PC-9 (cell line): Measurements from ENCODE around the gene FEV. TPM values are rescaled to one million over a fixed set of nuclear protein-coding genes. Genes with fewer than 3 reads are reported as not detected.

Experiments
- BruUV-seq: library from RNA; stranded (reverse); fragments of 400-500 nt; replicated peaks from 2 replicates; lab custom pipeline; 2021; lab: Mats Ljungman, UMichigan
- CTCF ChIA-PET: fragments of 300-600 bp; sonication (Branson Sonifier 250); formaldehyde crosslinking; loops from one replicate; lab custom pipeline; 2022; ENCODE audit warnings: antibody characterized with exemption; lab: Charles Lee
- POLR2A ChIA-PET: fragments of 300-600 bp; sonication (Branson Sonifier 250); formaldehyde crosslinking; loops from one replicate; lab custom pipeline; 2022; ENCODE audit warnings: antibody characterized with exemption; ENCODE audit not compliant: unreplicated experiment; lab: Charles Lee
- DNase-seq, 2 experiments: peaks; one replicate each; pipeline versions ENCODE4 v3.0.0 to v3.0.0-alpha.2; 2015 to 2022; ENCODE audit warnings: mixed read lengths in 1 of 2
- H2AFZ ChIP-seq: fragments of 200-600 bp; sonication (generic); 2 replicates; pipeline ENCODE4 v1.8.1; 2017; ENCODE audit warnings: antibody characterized with exemption
- H3F3A ChIP-seq: fragments of 200-600 bp; sonication (generic); 2 replicates; pipeline ENCODE4 v1.8.1; 2017; ENCODE audit warnings: antibody characterized with exemption, mild to moderate bottlenecking, low read depth; ENCODE audit not compliant: insufficient read depth
- H3K27ac ChIP-seq: fragments of 200-600 bp; sonication (generic); 2 replicates; pipeline ENCODE4 v1.6.1; 2016; ENCODE audit warnings: mixed run types
- H3K27me3 ChIP-seq: fragments of 200-600 bp; sonication (generic); 2 replicates; pipeline ENCODE4 v1.6.1; 2016; ENCODE audit warnings: low read depth, mixed run types; ENCODE audit not compliant: insufficient read depth
- H3K36me3 ChIP-seq: fragments of 200-600 bp; sonication (generic); 2 replicates; pipeline ENCODE4 v1.6.1; 2016; ENCODE audit warnings: low read depth, mixed run types
- H3K4me1 ChIP-seq: fragments of 200-600 bp; sonication (generic); replicated peaks from 2 replicates; pipeline ENCODE4 v1.6.1; 2016; ENCODE audit warnings: mixed run types; ENCODE audit not compliant: insufficient read depth
- H3K4me2 ChIP-seq: fragments of 200-600 bp; sonication (generic); 2 replicates; pipeline ENCODE4 v1.6.1; 2017; ENCODE audit warnings: mixed run types
- H3K4me3 ChIP-seq: fragments of 200-600 bp; sonication (generic); 2 replicates; pipeline ENCODE4 v1.6.1; 2016; ENCODE audit warnings: mixed run types
- H3K79me2 ChIP-seq: fragments of 200-600 bp; sonication (generic); 2 replicates; pipeline ENCODE4 v1.6.1; 2017; ENCODE audit warnings: low read depth, mixed run types
- H3K9me2 ChIP-seq: fragments of 200-600 bp; sonication (generic); 2 replicates; pipeline ENCODE4 v1.8.1; 2017; ENCODE audit warnings: mild to moderate bottlenecking; ENCODE audit not compliant: insufficient read depth
- H3K9me3 ChIP-seq: fragments of 200-600 bp; sonication (generic); 2 replicates; pipeline ENCODE4 v1.8.1; 2016; ENCODE audit warnings: low read depth; ENCODE audit not compliant: insufficient read depth
- H4K20me1 ChIP-seq: fragments of 200-600 bp; sonication (generic); 2 replicates; pipeline ENCODE4 v1.8.1; 2017; ENCODE audit not compliant: insufficient read depth
- EZH2 ChIP-seq: fragments of 200-600 bp; sonication (generic); IDR thresholded peaks from 2 replicates; pipeline ENCODE4 v1.8.0; 2017; ENCODE audit warnings: antibody characterized with exemption, low read depth
- intact Hi-C: fragments of 100-400 bp; cut with micrococcal nuclease; formaldehyde crosslinking; loops from one replicate; pipeline ENCODE4 v1.10.0; 2022; ENCODE audit not compliant: unreplicated experiment
- total RNA-seq: library from RNA; stranded (reverse); gene quantifications from 2 replicates; pipeline ENCODE4 v1.2.3, GENCODE V29; 2021
- TF ChIP-seq, protein P1 (sequence below): fragments of 200-600 bp; sonication (generic); conservative IDR thresholded peaks from 2 replicates; pipeline ENCODE4 v1.6.1; 2017; ENCODE audit warnings: mixed run types, antibody characterized with exemption, mild to moderate bottlenecking, moderate library complexity

Gene FEV
- total RNA-seq, 1 experiment from 2014 or later, result not detected

DNA sequence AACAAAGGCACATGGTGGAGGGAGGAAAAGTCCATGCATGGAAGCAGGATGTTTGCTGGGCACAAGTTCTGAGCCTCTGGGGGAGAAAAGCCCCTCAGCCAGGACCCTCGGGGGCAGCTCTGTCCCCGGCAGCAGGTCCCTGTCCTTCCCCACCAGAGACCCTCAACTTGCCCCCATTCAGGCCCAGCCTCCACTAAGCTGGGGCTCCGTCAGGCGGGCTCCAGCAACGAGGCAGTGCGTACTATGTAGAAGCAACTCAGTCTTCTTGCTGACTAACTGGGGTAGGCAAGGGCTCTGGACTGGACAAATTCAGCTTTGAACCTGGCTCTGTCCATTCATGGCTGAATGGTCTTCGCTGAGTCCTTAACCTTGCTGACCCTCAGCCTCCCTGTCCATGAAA lies 33.3 kb upstream of the FEV start:
- Histone ChIP-seq H3K4me2 (no peak overlapping the region), H3K27me3 (peaks cover 74% of the 10 kb centered on the region), H3K36me3 (no peaks in the 10 kb centered on the region), H3K27ac (no peak overlapping the region), H2AFZ (no peak overlapping the region), H3K79me2 (no peaks in the 10 kb centered on the region), H3K9me3 (no peaks in the 10 kb centered on the region), H3K4me3 (no peak overlapping the region), H3K9me2 (no peaks in the 10 kb centered on the region), H3K4me1 (no peaks in the 10 kb centered on the region), H4K20me1 (no peaks in the 10 kb centered on the region), H3F3A (no peaks in the 10 kb centered on the region)
- BruUV-seq, result no TSS peak
- no peak for TF ChIP-seq EZH2
- TF ChIP-seq, protein P1, sequence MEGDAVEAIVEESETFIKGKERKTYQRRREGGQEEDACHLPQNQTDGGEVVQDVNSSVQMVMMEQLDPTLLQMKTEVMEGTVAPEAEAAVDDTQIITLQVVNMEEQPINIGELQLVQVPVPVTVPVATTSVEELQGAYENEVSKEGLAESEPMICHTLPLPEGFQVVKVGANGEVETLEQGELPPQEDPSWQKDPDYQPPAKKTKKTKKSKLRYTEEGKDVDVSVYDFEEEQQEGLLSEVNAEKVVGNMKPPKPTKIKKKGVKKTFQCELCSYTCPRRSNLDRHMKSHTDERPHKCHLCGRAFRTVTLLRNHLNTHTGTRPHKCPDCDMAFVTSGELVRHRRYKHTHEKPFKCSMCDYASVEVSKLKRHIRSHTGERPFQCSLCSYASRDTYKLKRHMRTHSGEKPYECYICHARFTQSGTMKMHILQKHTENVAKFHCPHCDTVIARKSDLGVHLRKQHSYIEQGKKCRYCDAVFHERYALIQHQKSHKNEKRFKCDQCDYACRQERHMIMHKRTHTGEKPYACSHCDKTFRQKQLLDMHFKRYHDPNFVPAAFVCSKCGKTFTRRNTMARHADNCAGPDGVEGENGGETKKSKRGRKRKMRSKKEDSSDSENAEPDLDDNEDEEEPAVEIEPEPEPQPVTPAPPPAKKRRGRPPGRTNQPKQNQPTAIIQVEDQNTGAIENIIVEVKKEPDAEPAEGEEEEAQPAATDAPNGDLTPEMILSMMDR, result no peak
- no peak for DNase-seq
- POLR2A ChIA-PET, result no interaction called here
- CTCF ChIA-PET, result no interaction called here
- intact Hi-C loops, result no loop called here

DNA sequence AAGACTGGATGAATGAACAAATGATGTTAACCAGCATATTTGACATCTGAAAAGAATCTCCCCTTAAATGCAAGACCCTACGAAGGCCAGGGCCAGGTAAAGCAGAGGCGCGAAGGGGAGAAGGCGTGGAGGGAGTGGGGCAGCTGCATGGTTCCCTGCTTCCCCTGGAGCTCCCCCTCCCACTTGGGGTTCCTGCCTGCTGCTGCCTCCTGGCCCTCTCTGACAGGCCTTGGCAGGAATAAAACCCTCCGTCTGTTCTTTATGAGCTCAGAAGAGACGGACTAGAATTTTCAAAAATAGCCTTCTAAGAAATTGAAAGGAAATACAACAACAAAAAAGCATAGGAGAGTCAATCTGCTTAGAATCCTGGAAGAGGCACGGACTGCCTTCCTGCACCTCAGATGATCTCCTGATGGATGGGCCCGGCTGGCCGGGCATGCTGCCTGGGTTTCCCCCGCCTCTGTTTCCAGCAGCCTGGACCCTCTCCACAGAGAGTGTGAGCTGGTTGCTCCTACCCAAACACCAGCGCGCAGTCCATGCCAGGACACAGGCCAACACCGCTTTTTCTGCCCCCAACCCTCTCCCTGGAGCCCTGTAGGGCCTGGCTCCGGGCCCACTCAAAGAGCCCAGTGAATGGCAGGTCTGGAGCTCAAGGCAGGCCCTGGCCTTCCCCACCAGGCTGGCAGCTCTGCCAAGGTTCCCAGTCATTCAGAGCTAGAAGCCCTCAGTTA lies 32.4 kb upstream of the FEV start:
- H4K20me1 ChIP-seq, result no peaks in the 10 kb centered on the region
- no peaks in the 10 kb centered on the region for H3K9me2 ChIP-seq
- intact Hi-C loops, result no loop called here
- H3K4me3 ChIP-seq, result no peak overlapping the region
- no peaks in the 10 kb centered on the region for H3K36me3 ChIP-seq
- H2AFZ ChIP-seq, result no peak overlapping the region
- ChIA-PET CTCF (no interaction called here), POLR2A (no interaction called here)
- peaks cover 75% of the 10 kb centered on the region for H3K27me3 ChIP-seq
- no peaks in the 10 kb centered on the region for H3K79me2 ChIP-seq
- H3K4me1 ChIP-seq, result no peaks in the 10 kb centered on the region
- no peaks in the 10 kb centered on the region for H3K9me3 ChIP-seq
- H3K4me2 ChIP-seq, result no peak overlapping the region
- BruUV-seq, result no TSS peak
- DNase-seq, result no peak
- TF ChIP-seq, protein P1, result no peak
- TF ChIP-seq EZH2, result no peak
- no peaks in the 10 kb centered on the region for H3F3A ChIP-seq
- no peak overlapping the region for H3K27ac ChIP-seq

DNA sequence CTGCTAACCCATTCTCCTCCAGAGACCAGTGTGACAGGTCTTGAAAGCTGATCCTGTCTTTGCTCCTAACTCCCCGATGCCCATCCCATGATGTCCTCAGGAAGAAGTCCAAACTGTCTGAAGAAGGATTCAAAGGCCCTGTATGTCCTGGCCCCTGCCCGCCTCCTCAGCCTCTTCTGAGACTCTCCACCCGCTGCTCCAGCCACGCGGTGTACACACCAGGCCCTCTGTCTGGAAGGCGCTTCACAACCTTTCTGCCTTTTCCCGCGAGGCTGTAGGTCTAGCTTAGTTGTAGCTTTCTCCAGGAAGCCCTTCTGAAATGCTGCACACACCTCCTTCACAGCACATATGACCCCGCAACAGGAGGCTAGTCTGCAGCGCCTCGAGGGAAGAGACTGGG lies 31.7 kb upstream of the FEV start:
- ChIA-PET POLR2A (no interaction called here), CTCF (no interaction called here)
- H3K27ac ChIP-seq, result no peak overlapping the region
- H3K4me2 ChIP-seq, result no peak overlapping the region
- no peak overlapping the region for H3K4me3 ChIP-seq
- TF ChIP-seq EZH2, result no peak
- TF ChIP-seq, protein P1, result no peak
- no peaks in the 10 kb centered on the region for H3K9me3 ChIP-seq
- H3K79me2 ChIP-seq, result no peaks in the 10 kb centered on the region
- no TSS peak for BruUV-seq
- H3K9me2 ChIP-seq, result no peaks in the 10 kb centered on the region
- intact Hi-C loops, result no loop called here
- H2AFZ ChIP-seq, result no peak overlapping the region
- no peaks in the 10 kb centered on the region for H3K4me1 ChIP-seq
- peaks cover 75% of the 10 kb centered on the region for H3K27me3 ChIP-seq
- no peak for DNase-seq
- no peaks in the 10 kb centered on the region for H3F3A ChIP-seq
- H3K36me3 ChIP-seq, result no peaks in the 10 kb centered on the region
- H4K20me1 ChIP-seq, result no peaks in the 10 kb centered on the region
